ENCODE measurements around the gene CARD18. TPM values are rescaled to one million over a fixed set of nuclear protein-coding genes. Genes with fewer than 3 reads are reported as not detected.
A peak's percentile ranks its signal among the peaks of the same experiment; 100 is the strongest.

The CARD18 gene
- total RNA-seq, 4 donors from 2014 or later, result not detected

- TF ChIP-seq CTCF (IDR thresholded peaks at IDR 0.05 in 4 of 5, conservative IDR thresholded peaks at IDR 0.05 in 1 of 5), result no peak
- DNase-seq (no peak), ATAC-seq (no peak)
- Histone ChIP-seq H3K27me3 (no peaks in the 10 kb centered on the region), H3K36me3 (no peaks in the 10 kb centered on the region), H3K4me3 (no peak overlapping the region), H3K4me1 (no peaks in the 10 kb centered on the region), H3K27ac (no peak overlapping the region), H3K9me3 (no peaks in the 10 kb centered on the region)
- in situ Hi-C loops (cut with MboI; ENCODE audit: low sequenced_read_pairs in 4 of 4), result no loop called here
- intact Hi-C loops (cut with DNase I; ENCODE audit: low total_unique reads), result no loop called here
Observed at GRCh38 chr11:105144887-105145286, 5.3 kb upstream of the CARD18 start.

GRCh38 chr11:105142167-105142566 is 2.6 kb upstream of the CARD18 start:
- H3K4me1 ChIP-seq, result no peaks in the 10 kb centered on the region
- in situ Hi-C loops (cut with MboI; ENCODE audit: low sequenced_read_pairs in 4 of 4) (no loop called here), intact Hi-C loops (cut with DNase I; ENCODE audit: low total_unique reads) (no loop called here)
- TF ChIP-seq POLR2A (IDR thresholded peaks at IDR 0.05) (no peak), CTCF (IDR thresholded peaks at IDR 0.05 in 4 of 5, conservative IDR thresholded peaks at IDR 0.05 in 1 of 5) (no peak)
- no peaks in the 10 kb centered on the region for H3K9me3 ChIP-seq
- peak overlapping the region in 2 of 4 donors; percentile 8 to 22 for H3K27ac ChIP-seq
- ATAC-seq (no peak), DNase-seq (no peak)
- no peaks in the 10 kb centered on the region for H3K27me3 ChIP-seq
- no peak overlapping the region for H3K4me3 ChIP-seq
- H3K36me3 ChIP-seq, result no peaks in the 10 kb centered on the region

GRCh38 chr11:105137286-105137685 is 2.3 kb downstream of the CARD18 start:
- ATAC-seq (no peak), DNase-seq (no peak)
- Histone ChIP-seq H3K36me3 (no peaks in the 10 kb centered on the region), H3K4me3 (no peak overlapping the region), H3K9me3 (no peaks in the 10 kb centered on the region), H3K4me1 (no peaks in the 10 kb centered on the region), H3K27me3 (no peaks in the 10 kb centered on the region), H3K27ac (no peak overlapping the region)
- no peak for TF ChIP-seq CTCF (IDR thresholded peaks at IDR 0.05 in 4 of 5, conservative IDR thresholded peaks at IDR 0.05 in 1 of 5)
- no peak for TF ChIP-seq POLR2A (IDR thresholded peaks at IDR 0.05)
- intact Hi-C loops (cut with DNase I; ENCODE audit: low total_unique reads), result no loop called here
- in situ Hi-C loops (cut with MboI; ENCODE audit: low sequenced_read_pairs in 4 of 4), result no loop called here

GRCh38 chr11:105135883-105136282 is 3.7 kb downstream of the CARD18 start:
- Histone ChIP-seq H3K4me3 (no peak overlapping the region), H3K27ac (no peak overlapping the region), H3K4me1 (no peaks in the 10 kb centered on the region), H3K9me3 (no peaks in the 10 kb centered on the region), H3K36me3 (no peaks in the 10 kb centered on the region), H3K27me3 (no peaks in the 10 kb centered on the region)
- intact Hi-C loops (cut with DNase I; ENCODE audit: low total_unique reads) (no loop called here), in situ Hi-C loops (cut with MboI; ENCODE audit: low sequenced_read_pairs in 4 of 4) (no loop called here)
- ATAC-seq (no peak), DNase-seq (no peak)
- no peak for TF ChIP-seq CTCF (IDR thresholded peaks at IDR 0.05 in 4 of 5, conservative IDR thresholded peaks at IDR 0.05 in 1 of 5)

- DNase-seq, result no peak
- Histone ChIP-seq H3K27ac (no peak overlapping the region), H3K4me1 (no peaks in the 10 kb centered on the region), H3K36me3 (no peaks in the 10 kb centered on the region), H3K27me3 (no peaks in the 10 kb centered on the region), H3K4me3 (no peak overlapping the region), H3K9me3 (no peaks in the 10 kb centered on the region)
- in situ Hi-C loops (cut with MboI; ENCODE audit: low sequenced_read_pairs in 4 of 4), result no loop called here
- TF ChIP-seq CTCF (IDR thresholded peaks at IDR 0.05 in 4 of 5, conservative IDR thresholded peaks at IDR 0.05 in 1 of 5), result no peak
- no peak for TF ChIP-seq POLR2A (IDR thresholded peaks at IDR 0.05)
- ATAC-seq, result no peak
- intact Hi-C loops (cut with DNase I; ENCODE audit: low total_unique reads), result no loop called here
Observed at GRCh38 chr11:105132716-105133511, 6.7 kb downstream of the CARD18 start.
